HUDEP-2 (cell line): ENCODE data around the gene HDAC11.
A peak's percentile ranks its signal among the peaks of the same experiment; 100 is the strongest.
"Not testable (repeated sequence)": the region's sequence is repeated elsewhere in the genome, so short reads cannot be mapped to it uniquely, and the experiment has no call there.

Experiments used
- DNase-seq, 76 experiments: peaks; one replicate each; lab custom pipeline; 2025; ENCODE audit not compliant: unreplicated experiment in 76 of 76; lab: John Stamatoyannopoulos, UW

The HDAC11 gene

GRCh38 chr3:13519006-13519791 is 39.1 kb downstream of the HDAC11 start:
- no peak for DNase-seq

DNA sequence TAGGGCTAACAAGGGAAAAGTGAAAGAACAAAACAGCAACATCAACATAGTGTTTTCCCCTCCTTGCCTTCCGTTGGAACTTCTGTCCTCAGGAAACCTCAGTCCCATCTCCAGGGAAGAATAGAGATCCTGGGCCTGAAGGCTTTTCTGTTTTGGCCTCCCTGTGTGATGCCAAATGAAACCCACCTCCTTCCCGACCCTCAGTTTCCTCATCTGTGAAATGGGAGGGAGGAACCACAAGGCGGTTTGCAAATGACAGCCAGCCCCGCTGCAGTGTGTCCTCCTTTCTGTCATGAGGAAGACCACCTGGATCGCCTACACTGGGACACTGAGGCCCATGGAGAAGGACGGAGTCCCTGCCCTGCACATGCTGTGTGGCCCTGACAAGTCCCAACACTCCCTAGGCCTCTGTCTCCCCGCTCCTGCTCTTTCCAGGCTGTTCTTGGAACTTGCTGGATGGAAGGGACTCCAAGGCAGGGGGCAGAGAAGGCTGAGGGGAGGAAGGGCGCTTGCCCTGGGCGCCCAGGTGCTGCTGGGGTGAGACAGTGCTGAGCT is 40.3 kb downstream of the HDAC11 start:
- no peak for DNase-seq

- DNase-seq = no peak
These were observed 41.2 kb downstream of the HDAC11 start for GRCh38 chr3:13521309-13521708.

DNA sequence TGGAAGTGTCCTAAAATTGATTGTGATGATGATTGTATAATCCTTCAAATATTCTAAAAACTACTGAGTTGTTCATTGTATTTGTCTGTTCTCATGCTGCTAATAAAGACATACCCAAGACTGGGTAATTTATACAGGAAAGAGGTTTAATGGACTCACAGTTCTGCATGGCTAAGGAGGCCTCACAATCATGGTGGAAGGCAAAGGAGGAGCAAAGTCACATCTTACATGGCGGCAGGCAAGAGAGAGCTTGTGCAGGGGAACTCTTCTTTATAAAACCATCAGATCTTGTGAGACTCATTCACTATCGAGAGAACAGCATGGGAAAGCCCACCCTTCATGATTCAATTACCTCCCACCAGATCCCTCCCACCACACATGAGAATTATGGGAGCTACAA is 41.6 kb downstream of the HDAC11 start:
- DNase-seq = not testable (repeated sequence)

GRCh38 chr3:13522236-13522635 is 42.1 kb downstream of the HDAC11 start:
- no peak for DNase-seq

DNA sequence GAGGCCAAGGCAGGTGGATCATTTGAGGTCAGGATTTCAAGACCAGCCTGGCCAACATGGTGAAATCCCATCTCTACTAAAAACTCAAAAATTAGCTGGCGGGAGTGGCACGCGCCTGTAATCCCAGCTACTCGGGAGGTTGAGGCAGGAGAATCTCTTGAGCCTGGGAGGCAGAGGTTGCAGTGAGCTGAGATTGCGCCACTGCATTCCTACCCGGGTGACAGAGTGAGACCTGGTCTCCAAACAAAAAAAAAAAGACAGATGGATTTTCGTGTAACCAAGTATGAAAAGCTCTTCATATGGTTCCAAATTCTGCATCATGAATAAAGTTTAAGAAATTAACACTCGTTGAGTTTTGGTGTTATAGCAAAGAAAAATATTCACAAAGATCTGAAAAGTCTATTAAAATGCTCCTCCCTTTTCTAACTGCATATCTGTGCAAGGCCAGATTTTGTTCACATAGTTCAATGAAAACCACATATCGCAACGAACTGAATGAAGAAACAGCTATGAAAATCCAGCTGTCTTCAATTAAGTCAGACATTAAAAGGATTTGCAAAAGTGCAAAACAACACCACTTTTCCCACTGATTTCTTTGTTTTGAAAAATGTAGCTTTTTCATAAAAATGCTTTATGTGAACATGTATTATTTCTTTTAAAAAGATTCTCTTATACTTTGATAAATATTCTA is 45.0 kb downstream of the HDAC11 start:
- no peak for DNase-seq

DNA sequence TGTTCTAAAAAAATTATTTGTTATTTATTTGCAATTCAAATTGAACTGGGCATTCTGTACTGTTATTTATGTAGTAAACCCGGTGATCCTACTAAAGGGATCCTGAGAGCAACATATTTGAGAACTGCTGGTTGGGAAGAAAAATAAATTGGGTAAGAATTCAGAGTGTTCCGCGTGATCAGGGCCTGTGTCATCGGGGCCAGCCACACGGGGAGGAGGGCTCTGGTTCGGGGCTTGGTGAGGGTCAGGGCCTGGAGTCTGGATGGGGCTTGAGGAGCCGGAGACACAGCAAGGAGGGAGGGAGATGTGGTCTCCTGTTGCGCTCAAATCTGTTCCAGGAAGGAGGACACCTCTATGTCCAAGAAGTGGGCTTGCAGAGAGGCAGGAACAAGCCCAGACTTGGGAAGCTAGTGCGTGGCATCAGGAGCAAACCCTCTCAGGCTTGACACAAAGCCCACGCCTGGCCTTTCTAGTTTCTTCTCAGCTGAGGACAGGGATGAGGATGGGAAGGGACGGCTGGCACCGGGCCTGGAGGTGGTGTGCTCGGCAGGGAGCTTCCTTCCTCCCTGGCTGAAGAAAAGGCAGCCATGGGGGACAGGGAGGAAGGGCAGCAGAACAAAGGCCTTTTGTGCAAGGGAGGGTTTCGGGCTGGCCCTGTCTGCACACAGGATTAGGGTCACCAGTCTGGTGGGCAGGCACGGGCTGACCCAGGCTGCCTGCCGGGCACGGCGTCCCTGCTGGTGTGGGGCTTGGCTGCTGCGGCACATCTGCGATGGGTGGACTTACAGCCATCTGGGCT is 45.9 kb downstream of the HDAC11 start:
- no peak for DNase-seq

DNA sequence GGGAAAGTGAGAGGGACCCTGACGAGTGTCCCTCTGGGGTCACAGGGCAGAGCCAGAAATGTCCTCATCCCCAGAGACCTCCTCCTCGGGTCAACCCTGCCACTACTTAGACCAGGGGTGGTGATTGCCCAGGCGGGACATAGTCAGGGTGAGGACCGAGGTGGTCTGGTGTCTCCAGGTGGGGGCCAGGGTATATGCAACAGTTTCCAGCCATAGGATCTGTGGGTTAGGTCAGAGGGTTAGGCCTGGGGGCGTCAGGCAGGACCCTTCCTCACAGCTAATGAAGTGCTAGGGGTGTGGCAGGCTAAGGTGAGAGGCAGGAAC is 46.5 kb downstream of the HDAC11 start:
- DNase-seq = no peak

- peak in 4 of 76 experiments; percentile 21 to 41 (median 36) for DNase-seq
These were observed 48.2 kb downstream of the HDAC11 start for GRCh38 chr3:13528217-13528867.

- no peak for DNase-seq
These were observed 49.3 kb downstream of the HDAC11 start for GRCh38 chr3:13529196-13530112.

DNA sequence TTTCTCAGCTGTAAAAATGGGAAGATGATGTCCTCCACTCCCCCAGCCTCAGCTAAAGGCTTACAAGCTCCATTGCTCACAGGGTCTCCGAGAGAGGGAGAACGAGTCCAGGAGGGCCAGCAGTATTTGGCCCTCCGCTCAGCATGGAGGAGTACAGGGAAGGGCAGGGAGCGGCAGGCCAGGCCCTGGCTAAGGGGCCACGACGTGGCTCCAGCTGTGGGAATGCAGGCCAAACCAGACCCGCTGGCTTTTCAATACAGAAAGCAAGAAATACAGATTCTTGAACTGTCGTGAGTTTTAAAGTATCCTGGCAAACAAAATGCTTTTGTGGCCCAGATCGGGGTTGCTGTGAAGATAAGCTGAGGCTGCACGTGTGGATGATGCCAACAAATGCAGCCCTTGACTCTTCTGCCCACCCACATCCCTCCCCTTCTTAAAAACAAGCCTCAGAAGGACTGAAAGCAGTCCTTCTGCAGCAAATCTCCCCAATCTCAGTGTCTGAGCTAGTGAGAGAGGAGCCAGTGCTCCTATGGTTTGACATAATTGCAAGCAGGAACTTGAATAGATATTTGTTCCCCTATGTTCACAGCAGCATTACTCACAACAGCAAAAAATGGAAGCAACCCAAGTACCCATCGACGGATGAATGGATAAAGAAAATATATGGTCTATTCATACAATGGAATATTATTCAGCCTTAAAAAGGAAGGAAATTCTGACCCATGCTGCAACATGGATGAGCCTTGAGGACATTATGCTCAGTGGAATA is 50.3 kb downstream of the HDAC11 start:
- DNase-seq = no peak

DNA sequence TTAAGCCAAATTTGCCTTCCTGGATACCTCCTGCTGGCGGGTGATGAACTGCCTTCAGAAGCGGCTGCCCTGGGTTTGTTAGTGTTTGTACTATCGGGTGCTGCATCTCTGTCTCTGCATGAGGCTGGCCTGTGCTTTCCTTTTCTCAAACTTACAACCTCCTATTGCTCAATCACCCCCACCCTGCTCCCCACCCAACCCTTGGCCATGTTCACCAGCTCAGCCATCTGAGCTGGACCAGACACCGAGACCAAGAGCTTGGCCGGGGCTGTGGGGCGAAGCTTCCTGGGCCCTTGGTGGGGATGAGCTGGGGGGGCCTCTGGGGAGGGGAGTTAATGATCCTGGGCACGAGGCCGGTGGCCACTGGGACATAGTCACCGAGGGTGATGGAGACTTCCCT is 52.0 kb downstream of the HDAC11 start:
- no peak for DNase-seq

DNA sequence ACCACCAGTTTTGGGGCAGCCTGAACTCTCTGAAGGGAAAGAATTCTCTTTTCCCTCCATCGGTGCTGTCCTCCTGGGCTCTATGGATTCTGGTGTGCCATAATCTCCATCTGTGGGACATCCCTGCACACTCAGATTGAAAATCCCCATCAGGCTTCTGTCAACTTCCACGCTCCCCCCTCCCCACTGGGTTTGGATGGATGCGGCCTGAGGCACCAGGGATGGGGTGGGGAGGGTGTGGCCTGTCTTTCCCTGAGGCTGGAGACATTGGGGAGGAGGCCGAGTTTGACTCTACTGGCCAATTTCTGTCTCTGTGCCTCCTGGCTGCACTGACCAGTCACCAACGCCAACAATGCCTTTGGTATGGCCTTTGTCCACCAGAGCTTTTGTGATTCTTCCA is 52.5 kb downstream of the HDAC11 start:
- DNase-seq = no peak

- DNase-seq = no peak
These were observed 53.8 kb downstream of the HDAC11 start for GRCh38 chr3:13533885-13534301.

- DNase-seq = no peak
These were observed 55.4 kb downstream of the HDAC11 start for GRCh38 chr3:13535526-13535875.

DNA sequence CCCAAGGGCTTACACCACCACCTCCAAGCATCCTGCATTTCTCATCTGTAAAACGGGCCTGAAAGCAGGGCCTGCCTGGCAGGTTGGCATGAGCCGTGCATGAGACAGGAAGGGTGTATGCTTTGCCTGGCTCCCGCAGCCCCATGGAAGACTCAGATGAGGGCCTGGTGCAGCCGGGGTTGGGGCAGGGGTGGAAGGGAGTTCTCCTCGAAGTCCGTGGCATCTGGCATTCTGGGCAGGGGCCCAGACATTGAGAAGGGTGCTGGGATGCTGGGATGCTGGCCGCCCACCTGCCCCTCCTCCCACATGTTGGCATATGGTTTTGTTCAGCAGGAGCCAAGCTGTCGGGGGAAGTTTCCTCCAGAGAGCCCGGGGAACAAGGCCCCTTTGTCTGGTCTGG is 55.8 kb downstream of the HDAC11 start:
- no peak for DNase-seq

- DNase-seq = no peak
These were observed 56.3 kb downstream of the HDAC11 start for GRCh38 chr3:13536432-13536831.

DNA sequence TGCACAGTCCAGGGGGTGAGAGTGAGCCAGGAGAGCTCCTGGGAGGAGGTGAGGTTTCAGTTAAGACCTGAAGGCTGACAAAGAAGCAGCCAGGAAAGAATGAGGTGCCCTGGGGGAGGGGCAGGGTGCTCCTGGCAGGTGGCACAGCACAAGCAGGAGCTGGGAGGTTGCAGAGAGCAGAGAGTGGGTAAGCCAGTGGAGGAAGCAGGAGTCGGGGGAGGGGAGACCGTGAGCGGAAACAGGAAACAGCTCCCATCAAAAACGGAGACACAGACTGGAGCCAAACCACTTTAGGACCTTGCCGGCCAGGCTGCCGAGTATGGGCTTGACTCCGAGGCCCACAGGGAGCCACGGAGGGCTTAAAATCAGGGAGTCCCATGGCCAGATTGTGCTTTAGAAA is 56.7 kb downstream of the HDAC11 start:
- no peak for DNase-seq

- DNase-seq = no peak
These were observed 57.3 kb downstream of the HDAC11 start for GRCh38 chr3:13537244-13537908.
